Parathyroid adenoma (tissue), 2 donors: Measurements from ENCODE around the gene TXNDC8.

Experiments
- H2AFZ ChIP-seq: fragments of 300-600 bp; sonication (generic); one replicate; pipeline ENCODE4 v1.7.0; 2017; ENCODE audit warnings: antibody characterized with exemption, mild to moderate bottlenecking
- H3K27ac ChIP-seq: fragments of 300-600 bp; sonication (generic); one replicate; pipeline ENCODE4 v1.7.0; 2017
- H3K27me3 ChIP-seq: fragments of 300-600 bp; sonication (generic); one replicate; pipeline ENCODE4 v1.7.0; 2017; ENCODE audit warnings: low read length; ENCODE audit not compliant: control insufficient read depth, insufficient read depth
- H3K36me3 ChIP-seq: fragments of 300-600 bp; sonication (generic); one replicate; pipeline ENCODE4 v1.7.0; 2017; ENCODE audit warnings: low read length; ENCODE audit not compliant: control insufficient read depth, insufficient read depth
- H3K4me1 ChIP-seq: fragments of 300-600 bp; sonication (generic); one replicate; pipeline ENCODE4 v1.7.0; 2017; ENCODE audit warnings: control low read depth
- H3K4me2 ChIP-seq: fragments of 300-600 bp; sonication (generic); one replicate; pipeline ENCODE4 v1.7.0; 2017; ENCODE audit warnings: low read length
- H3K4me3 ChIP-seq: fragments of 300-600 bp; sonication (generic); one replicate; pipeline ENCODE4 v1.7.0; 2017; ENCODE audit warnings: low read depth, low read length
- H3K79me2 ChIP-seq: fragments of 300-600 bp; sonication (generic); one replicate; pipeline ENCODE4 v1.7.0; 2017; ENCODE audit warnings: control low read depth
- H3K9ac ChIP-seq: fragments of 300-600 bp; sonication (generic); one replicate; pipeline ENCODE4 v1.7.0; 2017; ENCODE audit warnings: mild to moderate bottlenecking
- H3K9me3 ChIP-seq: fragments of 300-600 bp; sonication (generic); one replicate; pipeline ENCODE4 v1.7.0; 2017; ENCODE audit warnings: low read length; ENCODE audit not compliant: control insufficient read depth
- TF ChIP-seq, protein P1 (sequence below): fragments of 300-600 bp; sonication (generic); IDR thresholded peaks from one replicate; pipeline ENCODE4 v1.7.0; 2017; ENCODE audit warnings: antibody characterized with exemption, mild to moderate bottlenecking
- donor health status: primary hyperparathyroidism.

TXNDC8 gene

DNA sequence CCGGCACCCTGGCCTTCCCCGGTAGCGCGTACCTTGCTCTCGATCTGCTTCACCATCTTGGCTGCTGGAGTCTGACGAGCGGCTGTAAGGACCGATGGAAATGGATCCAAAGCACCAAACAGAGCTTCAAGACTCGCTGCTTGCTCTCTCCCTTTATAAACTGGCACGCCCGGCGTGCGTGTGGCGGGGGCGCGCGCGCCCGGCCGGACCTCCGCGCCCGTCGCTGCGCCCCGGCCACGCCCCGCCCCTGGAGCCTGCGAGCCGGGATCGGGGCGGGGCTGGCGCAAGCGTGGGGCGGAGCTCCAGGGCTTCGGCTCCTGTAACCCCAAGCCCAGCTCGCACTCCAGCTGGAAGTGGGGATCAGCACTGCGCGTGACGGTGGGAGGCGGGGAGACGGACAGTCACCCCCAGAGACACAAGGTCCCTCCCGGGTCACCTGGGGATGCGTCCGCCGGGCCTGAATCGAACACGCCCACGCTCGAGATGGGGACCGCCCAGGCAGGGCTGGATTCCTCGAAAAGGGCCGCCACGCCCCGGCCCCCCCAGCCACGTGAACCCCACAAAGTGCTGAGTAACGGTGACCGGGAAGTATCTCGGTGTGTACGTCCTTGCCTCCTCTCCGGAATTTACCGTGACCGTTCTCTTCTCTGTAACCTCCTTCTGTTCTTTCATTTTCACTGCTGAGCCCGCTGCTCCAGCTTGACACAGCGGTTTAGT, 81.1 kb downstream of the TXNDC8 start, which contains the start of gene TXN:
TSS of gene TXN (minus strand) at position 128 of the 717 bp plus-strand sequence. CDS start at position 56, 72 bp downstream.
- no peaks in the 10 kb centered on the region for H3K36me3 ChIP-seq
- H3K9ac ChIP-seq = peak within 1 kb of the TSS; percentile 35
- H3K27ac ChIP-seq = peak within 1 kb of the TSS; percentile 62
- TF ChIP-seq, protein P1, sequence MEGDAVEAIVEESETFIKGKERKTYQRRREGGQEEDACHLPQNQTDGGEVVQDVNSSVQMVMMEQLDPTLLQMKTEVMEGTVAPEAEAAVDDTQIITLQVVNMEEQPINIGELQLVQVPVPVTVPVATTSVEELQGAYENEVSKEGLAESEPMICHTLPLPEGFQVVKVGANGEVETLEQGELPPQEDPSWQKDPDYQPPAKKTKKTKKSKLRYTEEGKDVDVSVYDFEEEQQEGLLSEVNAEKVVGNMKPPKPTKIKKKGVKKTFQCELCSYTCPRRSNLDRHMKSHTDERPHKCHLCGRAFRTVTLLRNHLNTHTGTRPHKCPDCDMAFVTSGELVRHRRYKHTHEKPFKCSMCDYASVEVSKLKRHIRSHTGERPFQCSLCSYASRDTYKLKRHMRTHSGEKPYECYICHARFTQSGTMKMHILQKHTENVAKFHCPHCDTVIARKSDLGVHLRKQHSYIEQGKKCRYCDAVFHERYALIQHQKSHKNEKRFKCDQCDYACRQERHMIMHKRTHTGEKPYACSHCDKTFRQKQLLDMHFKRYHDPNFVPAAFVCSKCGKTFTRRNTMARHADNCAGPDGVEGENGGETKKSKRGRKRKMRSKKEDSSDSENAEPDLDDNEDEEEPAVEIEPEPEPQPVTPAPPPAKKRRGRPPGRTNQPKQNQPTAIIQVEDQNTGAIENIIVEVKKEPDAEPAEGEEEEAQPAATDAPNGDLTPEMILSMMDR = no peak
- H3K79me2 ChIP-seq = no peaks in the 10 kb centered on the region
- H2AFZ ChIP-seq = peak within 1 kb of the TSS; percentile 86
- no peaks in the 10 kb centered on the region for H3K27me3 ChIP-seq
- H3K9me3 ChIP-seq = no peaks in the 10 kb centered on the region
- peaks cover 3% of the 10 kb centered on the region for H3K4me1 ChIP-seq
- H3K4me3 ChIP-seq = peak within 1 kb of the TSS; percentile 79
- peak within 1 kb of the TSS; percentile 72 for H3K4me2 ChIP-seq

DNA sequence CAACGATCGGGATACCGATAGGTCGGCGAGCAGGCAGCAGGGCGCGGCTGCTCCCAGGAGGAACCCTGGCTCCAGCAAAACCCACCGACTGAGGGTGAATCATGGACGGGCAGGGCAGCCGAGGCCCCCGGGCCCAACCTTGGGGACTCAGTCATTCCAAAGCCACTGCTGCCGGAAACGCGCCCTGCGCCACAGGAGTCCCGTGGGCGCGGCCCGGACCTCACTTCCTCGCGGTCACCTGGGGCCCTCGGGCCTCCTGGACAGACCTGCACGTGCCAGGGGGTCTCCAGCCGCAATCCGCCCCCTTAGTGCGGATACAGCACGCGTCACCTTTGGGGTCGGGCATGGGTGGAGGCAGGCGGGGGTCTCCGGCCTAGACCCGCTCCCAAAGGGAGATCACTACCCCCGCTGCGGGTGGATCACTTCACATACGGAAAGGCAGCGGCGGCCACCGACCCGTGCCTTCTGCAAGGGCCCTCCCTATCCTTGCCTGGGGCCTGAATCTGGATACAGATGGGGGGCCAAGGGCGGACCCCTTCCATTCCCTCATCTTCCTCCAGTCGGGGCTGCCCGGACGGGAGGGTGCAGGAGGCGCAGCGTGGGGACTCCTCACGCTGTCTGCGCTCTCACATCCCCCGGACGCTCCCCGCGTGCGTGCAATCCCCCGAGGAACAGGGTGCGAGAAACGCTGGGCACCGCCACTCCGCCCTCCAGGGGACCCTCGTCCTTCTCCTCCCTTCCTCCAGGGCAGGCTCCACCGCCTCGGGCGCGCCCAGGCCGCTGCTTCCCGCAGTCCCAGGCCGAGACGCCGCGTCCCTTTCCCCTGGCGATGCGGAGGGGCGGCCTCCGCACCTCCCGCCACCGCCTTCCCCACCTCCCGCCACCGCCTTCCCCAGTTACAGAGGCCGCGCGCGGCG, 81.9 kb downstream of the TXNDC8 start:
- Histone ChIP-seq H3K27ac (peak overlapping the region; percentile 52), H3K27me3 (no peaks in the 10 kb centered on the region), H3K4me3 (peak overlapping the region; percentile 79), H2AFZ (peak overlapping the region; percentile 86), H3K4me1 (peaks cover 3% of the 10 kb centered on the region), H3K9me3 (no peaks in the 10 kb centered on the region), H3K4me2 (peak overlapping the region; percentile 72), H3K36me3 (no peaks in the 10 kb centered on the region), H3K79me2 (no peaks in the 10 kb centered on the region), H3K9ac (peak overlapping the region; percentile 35)
- TF ChIP-seq, protein P1 = no peak

DNA sequence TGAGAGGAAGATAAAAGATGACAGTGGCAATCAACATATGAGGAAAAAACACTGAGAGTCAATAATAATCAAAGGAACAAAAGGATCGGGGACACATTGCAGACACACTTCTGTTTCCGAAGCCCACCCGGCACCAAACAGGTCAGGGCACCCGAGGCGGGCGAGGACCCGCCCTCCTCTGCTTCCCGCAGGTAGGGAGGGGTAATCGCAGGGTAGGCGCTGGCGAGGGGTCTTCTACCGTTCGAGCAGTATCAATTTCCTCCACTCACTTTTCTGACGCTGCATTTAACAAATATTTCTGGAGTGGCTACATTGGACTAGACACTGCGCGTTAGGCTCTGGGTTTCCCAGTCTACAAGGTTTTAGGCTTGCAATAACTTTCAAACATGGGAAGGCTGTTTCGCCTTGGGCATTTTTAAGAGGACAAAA, 82.6 kb downstream of the TXNDC8 start:
- TF ChIP-seq, protein P1 = no peak
- Histone ChIP-seq H3K4me2 (peak overlapping the region; percentile 72), H3K27ac (no peak overlapping the region), H3K4me3 (peak overlapping the region; percentile 79), H3K79me2 (no peaks in the 10 kb centered on the region), H3K36me3 (no peaks in the 10 kb centered on the region), H3K9me3 (no peaks in the 10 kb centered on the region), H3K9ac (no peak overlapping the region), H3K27me3 (no peaks in the 10 kb centered on the region), H3K4me1 (peaks cover 3% of the 10 kb centered on the region), H2AFZ (peak overlapping the region; percentile 86)

DNA sequence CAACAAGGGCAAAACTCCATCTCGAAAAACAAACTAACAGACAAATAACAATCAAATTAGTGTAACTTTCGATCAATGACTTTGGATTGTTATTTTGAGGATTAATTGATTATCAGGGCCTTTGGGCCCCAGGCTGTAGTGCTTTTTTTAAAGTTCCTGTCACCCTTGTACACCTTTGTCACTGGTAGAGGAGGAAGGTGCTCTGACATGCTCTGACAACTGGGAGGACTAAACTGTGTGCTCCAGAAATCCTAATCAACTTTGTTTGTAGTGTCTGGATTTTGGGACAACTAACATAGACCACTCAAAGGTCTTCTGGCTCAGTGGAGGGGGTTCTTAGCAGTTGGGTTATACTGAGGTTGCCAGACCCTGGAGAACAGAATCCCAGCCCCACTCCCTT, 83.2 kb downstream of the TXNDC8 start:
- no peak overlapping the region for H3K9ac ChIP-seq
- H2AFZ ChIP-seq = no peak overlapping the region
- H3K27me3 ChIP-seq = no peaks in the 10 kb centered on the region
- no peaks in the 10 kb centered on the region for H3K9me3 ChIP-seq
- no peak overlapping the region for H3K27ac ChIP-seq
- H3K4me2 ChIP-seq = peak overlapping the region; percentile 72
- H3K4me3 ChIP-seq = no peak overlapping the region
- peaks cover 3% of the 10 kb centered on the region for H3K4me1 ChIP-seq
- no peaks in the 10 kb centered on the region for H3K36me3 ChIP-seq
- TF ChIP-seq, protein P1 = no peak
- H3K79me2 ChIP-seq = no peaks in the 10 kb centered on the region
